ENCODE results near the gene ELFN2. TPM values are rescaled to one million over a fixed set of nuclear protein-coding genes. Genes with fewer than 3 reads are reported as not detected.
A peak's percentile ranks its signal among the peaks of the same experiment; 100 is the strongest.

Gene ELFN2
- total RNA-seq, 2 experiments from 2014 or later = 0.63 to 1.8 TPM

DNA sequence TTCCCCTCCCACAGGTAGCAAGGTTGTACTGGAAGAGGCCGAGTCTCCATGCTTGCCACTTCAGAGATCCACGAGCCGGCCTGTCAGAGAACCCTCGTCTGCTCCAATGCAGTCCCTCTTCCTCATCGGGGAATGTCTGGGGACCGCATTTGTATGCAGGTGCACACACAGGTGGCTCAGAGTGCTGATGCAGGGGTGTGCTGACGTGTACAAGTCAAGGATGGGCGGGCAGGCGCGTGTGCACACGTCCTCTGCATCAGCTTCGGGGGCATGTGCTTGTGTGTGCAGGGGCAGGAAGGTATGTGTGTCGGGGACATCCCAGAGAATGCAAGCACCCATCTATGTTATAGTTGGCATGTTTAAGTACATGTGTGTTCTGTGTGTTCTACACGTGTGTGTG, 49.4 kb downstream of the ELFN2 start:
- intact Hi-C loops (cut with micrococcal nuclease; ENCODE audit: unreplicated experiment) = no loop called here
- Histone ChIP-seq H3K4me3 (ENCODE audit: low read depth, low read length, poor library complexity, severe bottlenecking) (no peak overlapping the region), H3K4me2 (ENCODE audit: low read length) (peak overlapping the region; percentile 44; the same call in 1 of the 2 replicates), H3K36me3 (ENCODE audit: insufficient read depth, low read length) (no peaks in the 10 kb centered on the region), H2AFZ (ENCODE audit: low read length) (no peak overlapping the region), H3K79me2 (ENCODE audit: insufficient read depth, low read depth, low read length) (no peaks in the 10 kb centered on the region), H3K9me2 (ENCODE audit: insufficient read depth, low read length) (no peaks in the 10 kb centered on the region), H3K9me3 (ENCODE audit: low read length) (no peaks in the 10 kb centered on the region), H3K4me1 (ENCODE audit: insufficient read depth, low read length, poor library complexity, severe bottlenecking) (peaks cover 71% of the 10 kb centered on the region), H4K20me1 (ENCODE audit: insufficient read depth, low read length) (no peaks in the 10 kb centered on the region), H3K27ac (ENCODE audit: low read depth, low read length, poor library complexity, severe bottlenecking) (peak overlapping the region; percentile 13)
- DNase-seq (ENCODE audit: low spot score) = peak; percentile 86
- ChIA-PET POLR2A (no interaction called here), CTCF (ENCODE audit: unreplicated experiment) (no interaction called here)
- no peak for TF ChIP-seq EZH2phosphoT487 (IDR thresholded peaks at IDR 0.05; ENCODE audit: borderline replicate concordance, low read depth, low read length)
- TF ChIP-seq CTCF (conservative IDR thresholded peaks at IDR 0.05; ENCODE audit: low read length) = no peak
- BruUV-seq (replicated peaks) = no TSS peak

DNA sequence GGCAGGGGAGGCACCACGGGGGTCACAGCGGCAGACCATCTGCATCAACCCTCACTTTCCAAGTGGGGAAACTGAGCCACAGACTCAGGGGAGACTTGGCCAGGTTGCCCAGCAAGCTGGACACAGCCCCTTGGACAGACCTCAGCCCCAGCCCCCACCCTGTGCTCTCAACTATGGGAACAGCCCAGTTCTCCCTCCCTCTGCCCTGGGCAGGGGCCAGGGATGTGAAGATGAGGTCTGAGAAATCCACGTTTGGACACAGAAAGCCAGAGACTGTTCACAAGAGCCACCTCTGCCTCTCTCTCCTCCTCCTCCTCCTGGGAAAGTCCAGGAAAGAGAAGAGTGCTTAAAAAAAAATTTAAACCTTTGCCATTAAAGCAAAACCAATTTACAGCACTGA, 50.1 kb downstream of the ELFN2 start:
- Histone ChIP-seq H3K27ac (ENCODE audit: low read depth, low read length, poor library complexity, severe bottlenecking) (peak overlapping the region; percentile 13), H3K4me1 (ENCODE audit: insufficient read depth, low read length, poor library complexity, severe bottlenecking) (peaks cover 74% of the 10 kb centered on the region), H3K79me2 (ENCODE audit: insufficient read depth, low read depth, low read length) (no peaks in the 10 kb centered on the region), H3K9me3 (ENCODE audit: low read length) (no peaks in the 10 kb centered on the region), H3K4me3 (ENCODE audit: low read depth, low read length, poor library complexity, severe bottlenecking) (no peak overlapping the region), H3K4me2 (ENCODE audit: low read length) (peak overlapping the region; percentile 44; the same call in 1 of the 2 replicates), H3K36me3 (ENCODE audit: insufficient read depth, low read length) (no peaks in the 10 kb centered on the region), H2AFZ (ENCODE audit: low read length) (no peak overlapping the region), H3K9me2 (ENCODE audit: insufficient read depth, low read length) (no peaks in the 10 kb centered on the region), H4K20me1 (ENCODE audit: insufficient read depth, low read length) (no peaks in the 10 kb centered on the region)
- intact Hi-C loops (cut with micrococcal nuclease; ENCODE audit: unreplicated experiment) = no loop called here
- POLR2A ChIA-PET = no interaction called here
- DNase-seq (ENCODE audit: low spot score) = no peak
- CTCF ChIA-PET (ENCODE audit: unreplicated experiment) = no interaction called here
- BruUV-seq (replicated peaks) = no TSS peak
- no peak for TF ChIP-seq CTCF (conservative IDR thresholded peaks at IDR 0.05; ENCODE audit: low read length)
- no peak for TF ChIP-seq EZH2phosphoT487 (IDR thresholded peaks at IDR 0.05; ENCODE audit: borderline replicate concordance, low read depth, low read length)

GRCh38 chr22:37376643-37377042, 50.6 kb downstream of the ELFN2 start:
- no peaks in the 10 kb centered on the region for H3K79me2 ChIP-seq (ENCODE audit: insufficient read depth, low read depth, low read length)
- H3K9me2 ChIP-seq (ENCODE audit: insufficient read depth, low read length) = no peaks in the 10 kb centered on the region
- no peak overlapping the region for H2AFZ ChIP-seq (ENCODE audit: low read length)
- POLR2A ChIA-PET = no interaction called here
- H3K9me3 ChIP-seq (ENCODE audit: low read length) = no peaks in the 10 kb centered on the region
- peaks cover 74% of the 10 kb centered on the region for H3K4me1 ChIP-seq (ENCODE audit: insufficient read depth, low read length, poor library complexity, severe bottlenecking)
- no peak overlapping the region for H3K4me3 ChIP-seq (ENCODE audit: low read depth, low read length, poor library complexity, severe bottlenecking)
- H3K27ac ChIP-seq (ENCODE audit: low read depth, low read length, poor library complexity, severe bottlenecking) = no peak overlapping the region
- no peaks in the 10 kb centered on the region for H3K36me3 ChIP-seq (ENCODE audit: insufficient read depth, low read length)
- no peak for TF ChIP-seq CTCF (conservative IDR thresholded peaks at IDR 0.05; ENCODE audit: low read length)
- TF ChIP-seq EZH2phosphoT487 (IDR thresholded peaks at IDR 0.05; ENCODE audit: borderline replicate concordance, low read depth, low read length) = no peak
- CTCF ChIA-PET (ENCODE audit: unreplicated experiment) = no interaction called here
- intact Hi-C loops (cut with micrococcal nuclease; ENCODE audit: unreplicated experiment) = no loop called here
- no peak overlapping the region for H3K4me2 ChIP-seq (ENCODE audit: low read length)
- no TSS peak for BruUV-seq (replicated peaks)
- no peak for DNase-seq (ENCODE audit: low spot score)
- H4K20me1 ChIP-seq (ENCODE audit: insufficient read depth, low read length) = no peaks in the 10 kb centered on the region

Data from OCI-LY7 (cell line).